Middle frontal gyrus (tissue), 1 donor: ENCODE data around the gene ST6GAL1.
"Not testable (repeated sequence)": the region's sequence is repeated elsewhere in the genome, so short reads cannot be mapped to it uniquely, and the experiment has no call there.

Source experiments
- DNase-seq: peaks from one replicate; pipeline ENCODE4 v3.0.0-alpha.2; 2015; ENCODE audit warnings: low spot score; ENCODE audit errors: extremely low spot score

ST6GAL1 gene

DNA sequence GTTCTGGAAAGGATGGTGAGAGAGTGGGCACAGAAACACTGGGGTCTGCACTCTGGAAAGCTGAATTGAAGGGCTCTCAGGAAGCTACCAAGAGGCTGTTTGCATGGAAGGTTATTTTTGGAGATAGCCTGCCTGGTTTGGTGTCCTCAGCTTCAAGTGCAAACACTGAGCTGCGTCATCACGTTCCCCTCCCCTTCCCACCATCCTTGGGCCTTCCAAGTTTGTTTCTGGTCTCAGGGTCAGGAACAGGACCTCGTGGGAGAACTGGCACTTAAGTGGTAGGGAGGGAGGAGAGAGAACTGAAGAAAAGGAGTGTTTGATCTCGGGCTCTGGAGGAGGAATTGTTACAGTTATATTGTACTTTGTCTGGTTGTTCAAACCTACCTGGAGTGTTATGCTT is 10.6 kb downstream of the ST6GAL1 start:
- DNase-seq, result no peak

DNA sequence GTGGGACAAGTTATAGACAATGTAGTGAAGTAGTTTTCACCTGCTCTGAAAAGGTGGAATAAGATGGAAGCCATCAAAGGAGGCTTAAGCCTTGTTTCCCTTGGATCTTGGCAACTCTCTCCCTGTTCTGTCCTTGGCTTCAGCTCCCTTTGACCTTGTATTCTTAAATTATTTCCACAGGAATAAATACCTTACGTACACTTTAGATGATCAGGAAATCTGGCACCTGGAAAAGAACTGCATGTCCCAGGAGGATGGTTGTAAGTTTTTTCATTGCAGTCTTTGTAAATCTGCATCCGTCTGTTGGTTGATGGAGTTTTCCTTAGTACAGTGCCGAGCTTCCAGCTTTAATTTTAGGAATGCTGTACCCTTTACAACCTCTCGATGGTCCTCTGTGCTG is 11.8 kb downstream of the ST6GAL1 start:
- no peak for DNase-seq

DNA sequence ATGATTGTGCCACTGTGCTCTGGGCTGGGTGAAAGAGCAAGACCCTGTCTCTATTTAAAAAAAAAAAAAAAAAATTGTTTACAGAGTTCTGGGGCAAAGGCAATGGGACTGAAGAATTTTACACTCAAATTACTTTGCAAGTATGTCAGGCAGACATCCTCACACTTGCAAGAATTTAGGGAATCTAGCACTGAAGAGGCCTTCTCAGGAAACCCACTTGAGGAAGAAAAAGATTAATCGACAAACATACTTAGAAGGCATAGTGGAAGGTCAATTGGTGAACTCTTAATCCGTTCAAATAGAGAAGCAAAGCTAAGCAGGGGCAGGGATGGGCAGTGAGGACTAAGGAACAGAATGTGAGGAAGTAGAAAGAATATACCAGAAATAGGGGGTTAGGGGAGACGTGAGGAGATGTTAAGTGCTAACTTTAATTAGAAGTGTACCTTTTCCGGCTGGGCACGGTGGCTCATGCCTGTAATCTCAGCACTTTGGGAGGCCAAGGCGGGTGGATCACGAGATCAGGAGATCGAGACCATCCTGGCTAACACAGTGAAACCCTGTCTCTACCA is 15.0 kb downstream of the ST6GAL1 start:
- no peak for DNase-seq

DNA sequence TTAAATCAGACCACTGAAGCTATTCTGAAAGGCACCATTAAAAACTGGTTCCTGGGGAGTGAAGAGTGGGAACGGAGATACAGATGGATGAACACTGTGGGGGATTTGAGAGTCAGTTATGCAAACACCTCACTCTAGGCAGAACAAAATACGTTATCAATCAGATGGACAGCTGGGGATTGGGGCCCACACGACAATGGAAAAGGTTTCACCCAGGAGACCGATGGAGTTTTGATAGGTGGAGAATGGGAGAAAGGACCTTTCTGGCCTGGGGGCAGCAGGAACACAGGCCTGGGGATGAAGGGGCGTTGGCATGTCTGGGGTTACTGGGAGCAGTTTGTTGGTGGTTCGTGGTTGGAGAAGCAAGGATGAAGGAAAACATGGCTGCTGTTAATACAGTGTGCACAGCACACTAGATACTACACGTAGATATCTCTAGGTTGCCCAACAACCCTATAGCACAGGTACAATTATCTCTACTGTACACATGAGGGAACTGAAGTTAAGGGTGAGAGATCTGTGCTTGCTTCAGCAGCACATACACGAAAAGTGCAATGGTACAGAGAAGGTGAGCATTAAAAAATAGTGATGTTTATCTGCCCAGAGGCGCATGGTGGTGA is 16.5 kb downstream of the ST6GAL1 start:
- DNase-seq, result no peak

- DNase-seq, result no peak
These were observed 19.1 kb downstream of the ST6GAL1 start for GRCh38 chr3:186949281-186949982.

GRCh38 chr3:186950402-186951093 is 20.2 kb downstream of the ST6GAL1 start:
- no peak for DNase-seq

DNA sequence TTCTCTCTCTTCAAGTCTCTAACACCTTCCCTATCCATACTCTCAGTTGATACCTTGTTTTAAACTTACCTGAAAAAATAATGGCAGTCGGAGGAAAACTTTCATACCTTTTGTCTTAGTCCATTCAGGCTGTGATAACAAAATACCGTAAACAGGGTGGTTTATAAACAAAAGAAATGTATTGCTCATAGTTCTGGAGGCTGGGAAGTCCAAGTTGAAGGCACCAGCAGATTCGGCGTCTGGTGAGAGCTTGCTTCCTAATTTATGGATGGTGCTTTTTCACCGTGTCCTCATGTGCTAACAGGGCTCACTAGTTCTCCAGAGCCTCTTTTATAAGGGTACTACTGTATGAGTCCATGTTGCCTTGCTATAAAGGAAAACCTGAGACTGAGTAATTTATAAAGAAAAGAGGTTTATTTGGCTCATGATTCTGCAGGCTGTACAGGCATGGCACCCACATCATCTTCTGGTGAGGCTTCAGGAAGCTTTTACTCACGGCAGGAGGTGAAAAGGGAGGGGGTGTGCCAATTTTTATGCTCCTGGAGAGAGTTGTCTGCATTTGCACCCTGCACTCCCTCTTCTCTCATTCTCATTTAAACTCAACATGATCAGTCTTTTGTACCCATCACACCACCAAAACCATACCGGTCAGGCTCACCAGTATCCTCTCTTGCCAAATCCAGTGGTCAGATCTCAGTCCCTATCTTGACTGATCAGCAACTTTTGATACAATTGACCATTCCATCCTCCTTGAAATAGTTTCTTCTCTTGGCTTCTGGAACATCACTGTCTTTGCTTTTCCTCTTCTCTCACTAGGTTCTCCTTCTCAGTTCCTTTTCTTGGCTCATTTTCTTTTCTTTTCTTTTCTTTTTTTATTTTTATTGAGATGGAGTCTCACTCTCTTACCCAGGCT is 21.6 kb downstream of the ST6GAL1 start:
- DNase-seq, result no peak

- no peak for DNase-seq
These were observed 22.7 kb downstream of the ST6GAL1 start for GRCh38 chr3:186953011-186953487.

DNA sequence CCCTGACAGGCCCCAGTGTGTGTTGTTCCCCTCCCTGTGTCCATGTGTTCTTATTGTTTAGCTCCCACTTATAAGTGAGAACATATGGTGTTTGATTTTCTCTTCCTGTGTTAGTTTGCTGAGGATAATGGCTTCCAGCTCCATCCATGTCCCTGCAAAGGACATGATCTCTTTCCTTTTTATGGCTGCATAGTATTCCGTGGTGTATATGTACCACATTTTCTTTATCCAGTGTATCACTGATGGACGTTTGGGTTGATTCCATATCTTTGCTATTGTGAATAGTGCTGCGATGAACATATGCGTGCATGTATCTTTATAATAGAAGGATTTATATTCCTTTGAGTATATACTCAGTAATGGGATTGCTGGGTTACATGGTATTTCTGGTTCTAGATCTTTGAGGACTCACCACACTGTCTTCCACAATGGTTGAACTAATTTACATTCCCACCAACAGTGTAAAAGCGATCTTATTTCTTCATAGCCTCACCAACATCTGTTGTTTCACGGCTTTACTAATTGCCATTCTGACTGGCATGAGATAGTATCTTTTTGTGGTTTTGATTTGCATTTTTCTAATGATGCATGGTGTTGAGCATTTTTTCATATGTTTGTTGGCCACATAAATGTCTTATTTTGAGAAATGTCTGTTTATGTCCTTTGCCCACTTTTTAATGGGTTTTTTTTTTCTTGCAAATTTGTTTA is 23.8 kb downstream of the ST6GAL1 start:
- not testable (repeated sequence) for DNase-seq

GRCh38 chr3:186955898-186956696 is 25.8 kb downstream of the ST6GAL1 start:
- no peak for DNase-seq

DNA sequence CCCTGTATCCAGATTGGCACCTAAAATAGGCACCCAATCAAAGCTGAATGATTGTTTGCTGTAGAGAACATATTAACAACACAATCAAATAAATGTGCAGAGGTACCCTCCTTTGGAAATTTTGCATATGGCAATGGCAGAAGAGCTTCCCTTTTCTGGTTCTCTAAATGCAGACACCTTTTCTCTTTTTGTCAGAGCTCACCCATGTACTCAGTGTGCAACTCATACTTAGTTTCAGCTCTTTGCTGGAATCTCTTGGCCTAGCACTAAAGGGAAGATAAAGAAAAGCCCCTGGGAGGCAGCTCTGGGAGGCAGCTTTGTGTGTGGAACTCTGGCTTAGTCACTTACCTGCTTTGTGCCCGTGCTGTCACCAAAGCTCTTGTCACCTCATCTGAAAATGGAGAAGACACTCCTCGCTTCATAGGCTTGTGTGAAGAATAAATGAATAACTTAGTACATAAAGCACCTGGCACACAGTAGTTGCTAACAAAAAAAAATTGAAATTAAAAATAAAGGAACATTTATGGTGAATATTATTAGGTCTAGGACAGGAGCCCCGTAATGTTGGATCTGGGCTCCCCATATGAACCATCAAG is 28.8 kb downstream of the ST6GAL1 start:
- no peak for DNase-seq

DNA sequence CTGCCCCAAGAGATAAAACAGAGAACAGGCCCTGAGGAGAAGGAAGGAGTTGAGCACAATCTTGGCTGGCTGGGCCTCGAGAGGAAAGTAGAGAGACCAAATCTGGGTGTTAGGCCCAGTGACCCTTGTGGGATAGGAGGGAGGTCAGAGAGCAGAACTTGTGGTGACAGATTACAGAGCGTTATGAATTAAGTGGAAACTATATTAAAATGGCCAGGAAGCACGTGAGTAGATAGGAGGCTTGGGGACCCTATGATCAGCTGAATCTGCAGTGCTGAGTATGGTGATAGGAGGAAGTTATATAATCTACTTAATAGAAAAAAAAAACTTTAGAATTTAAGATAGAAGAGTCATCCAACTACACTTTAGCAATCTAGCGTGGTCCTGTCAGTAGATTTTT is 30.0 kb downstream of the ST6GAL1 start:
- no peak for DNase-seq

GRCh38 chr3:186962445-186962844 is 32.1 kb downstream of the ST6GAL1 start:
- no peak for DNase-seq

DNA sequence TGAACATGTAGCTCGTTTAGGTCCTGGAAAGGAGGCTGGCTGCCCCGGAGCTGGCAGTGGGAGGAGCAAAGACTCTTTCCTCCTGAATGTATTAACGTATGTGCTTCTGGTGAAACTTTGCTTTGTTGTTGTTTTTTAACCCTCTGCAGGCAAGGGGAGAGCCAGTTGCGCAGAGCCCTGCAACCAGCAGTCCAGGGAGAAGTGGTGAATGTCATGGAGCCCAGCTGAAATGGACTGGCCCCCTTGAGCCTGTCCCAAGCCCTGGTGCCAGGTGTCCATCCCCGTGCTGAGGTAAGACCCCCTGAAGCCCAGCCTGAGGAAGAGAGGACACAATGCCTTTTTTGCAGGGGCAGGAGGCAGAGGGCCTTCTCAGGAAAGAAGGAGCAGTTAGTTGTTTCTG is 33.3 kb downstream of the ST6GAL1 start:
- no peak for DNase-seq

DNA sequence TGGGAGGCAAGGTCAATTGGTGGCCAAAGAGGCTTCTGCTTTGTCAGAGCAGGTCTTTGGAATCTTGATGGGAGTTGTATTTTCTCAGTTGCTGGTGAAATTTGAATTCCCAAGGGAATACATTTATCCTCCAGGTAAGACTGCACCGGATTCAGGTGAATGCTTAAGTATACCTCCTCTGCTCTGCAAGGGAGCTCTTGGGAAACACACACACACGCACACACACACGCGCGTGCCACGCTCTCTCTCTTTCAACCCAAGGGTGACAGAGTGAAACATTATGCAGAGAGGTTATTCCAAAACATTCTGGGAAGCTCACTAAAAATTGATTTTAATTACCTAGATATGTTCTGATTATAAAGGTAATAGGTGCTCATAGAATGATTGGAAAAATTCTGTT is 33.7 kb downstream of the ST6GAL1 start:
- DNase-seq, result no peak

DNA sequence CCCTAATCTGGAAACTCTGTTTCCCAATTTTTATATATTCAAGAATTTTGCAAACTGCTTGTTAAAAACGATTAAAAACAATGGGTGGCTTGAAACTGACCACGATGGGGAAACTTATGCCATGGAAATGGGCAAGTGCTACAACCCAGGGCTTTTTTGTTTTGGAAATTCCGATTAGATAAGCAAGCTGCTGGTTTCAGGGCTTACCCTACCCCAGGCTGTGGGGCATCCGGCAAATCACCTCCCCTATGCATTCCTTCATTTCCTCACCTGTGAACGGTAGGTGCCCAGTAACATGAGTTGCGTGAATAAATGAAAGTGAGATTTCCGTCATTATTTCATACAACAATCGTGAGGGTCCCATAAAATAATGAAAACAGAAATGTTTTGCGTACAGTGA is 34.3 kb downstream of the ST6GAL1 start:
- DNase-seq, result no peak

- no peak for DNase-seq
These were observed 35.0 kb downstream of the ST6GAL1 start for GRCh38 chr3:186965141-186965879.

- no peak for DNase-seq
These were observed 36.1 kb downstream of the ST6GAL1 start for GRCh38 chr3:186966406-186966805.

DNA sequence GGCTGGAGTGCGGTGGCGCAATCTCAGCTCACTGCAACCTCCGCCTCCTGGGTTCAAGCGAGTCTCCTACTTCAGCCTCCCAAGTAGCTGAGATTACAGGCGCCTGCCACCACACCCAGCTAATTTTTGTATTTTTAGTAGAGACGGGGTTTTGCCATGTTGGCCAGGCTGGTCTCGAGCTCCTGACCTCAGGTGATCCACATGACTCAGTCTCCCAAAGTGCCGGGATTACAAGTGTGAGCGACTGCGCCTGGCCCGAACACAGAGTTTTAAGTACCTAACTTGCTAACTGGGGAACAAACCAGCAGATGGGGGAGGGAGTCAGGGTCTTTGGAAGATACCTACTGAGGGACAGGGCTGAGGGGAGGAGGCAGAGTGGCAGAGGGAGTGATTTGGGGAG is 36.9 kb downstream of the ST6GAL1 start:
- not testable (repeated sequence) for DNase-seq
